ENCODE results near the gene MPC1L.

- TF ChIP-seq POLR2A (IDR thresholded peaks at IDR 0.05; ENCODE audit: borderline replicate concordance, extremely low read depth, insufficient read depth, insufficient read length) = no peak
- no peak for TF ChIP-seq CTCF (IDR thresholded peaks at IDR 0.05 in 2 of 3, conservative IDR thresholded peaks at IDR 0.05 in 1 of 3; ENCODE audit: borderline replicate concordance in 1 of 3, insufficient read depth in 1 of 3, low read depth in 2 of 3, low read length in 2 of 3)
- TF ChIP-seq SRF (IDR thresholded peaks at IDR 0.05; ENCODE audit: low read depth) = no peak
- TF ChIP-seq CEBPB (IDR thresholded peaks at IDR 0.05; ENCODE audit: low read depth) = no peak
- no peak for TF ChIP-seq RAD21 (IDR thresholded peaks at IDR 0.05; ENCODE audit: low read depth)
- TF ChIP-seq EZH2 (IDR thresholded peaks at IDR 0.05) = no peak
Observed at GRCh38 chrX:40661489-40661888, 38.3 kb downstream of the MPC1L start.
